ENCODE data around the gene NUMBL. TPM values are rescaled to one million over a fixed set of nuclear protein-coding genes. Genes with fewer than 3 reads are reported as not detected.

Gene NUMBL
- total RNA-seq, 4 donors from 2014 or later: 35.8 to 60.6 (median 49.1) TPM

- peak; percentile 52 for ATAC-seq
- Histone ChIP-seq H3K27me3 (no peaks in the 10 kb centered on the region), H3K27ac (peak overlapping the region in 3 of 4 donors; percentile 88 to 95 (median 94)), H3K36me3 (peaks cover 0 to 53% of the 10 kb centered on the region in 2 donors), H3K4me1 (peaks cover 0 to 51% (median 17%) of the 10 kb centered on the region in 3 donors), H3K4me3 (peak overlapping the region in 1 of 2 donors; percentile 94), H3K9me3 (no peaks in the 10 kb centered on the region)
- TF ChIP-seq EP300 (IDR thresholded peaks at IDR 0.05) (no peak), POLR2AphosphoS5 (IDR thresholded peaks at IDR 0.05) (peak; percentile 42)
- WGBS, 2 donors (ENCODE audit: low coverage in 1 of 2): 18 to 60% methylated on average over 3 to 4 of the region's 12 CpGs
Measured at GRCh38 chr19:40687525-40688016, 2.9 kb downstream of the NUMBL start.

- Histone ChIP-seq H3K9me3 (no peaks in the 10 kb centered on the region), H3K27ac (peak overlapping the region in 3 of 4 donors; percentile 88 to 95 (median 94)), H3K27me3 (no peaks in the 10 kb centered on the region), H3K36me3 (peaks cover 0 to 54% of the 10 kb centered on the region in 2 donors), H3K4me1 (peaks cover 0 to 49% (median 17%) of the 10 kb centered on the region in 3 donors), H3K4me3 (no peak overlapping the region)
- no peak for TF ChIP-seq EP300 (IDR thresholded peaks at IDR 0.05)
- WGBS, 2 donors (ENCODE audit: low coverage in 1 of 2): 51 to 80% methylated on average over 3 to 4 of the region's 14 CpGs
- no peak for ATAC-seq
Measured at GRCh38 chr19:40686882-40687524, 3.4 kb downstream of the NUMBL start.

GRCh38 chr19:40685563-40685962, 4.9 kb downstream of the NUMBL start:
- H3K36me3 ChIP-seq: peaks cover 0 to 66% of the 10 kb centered on the region in 2 donors
- no peak for ATAC-seq
- no peak overlapping the region for H3K27ac ChIP-seq
- peaks cover 0 to 36% (median 8%) of the 10 kb centered on the region in 3 donors for H3K4me1 ChIP-seq
- 57 to 68% methylated on average over 4 of the region's 6 CpGs for WGBS, 2 donors (ENCODE audit: low coverage in 1 of 2)
- TF ChIP-seq POLR2A (IDR thresholded peaks at IDR 0.05) (no peak), EP300 (IDR thresholded peaks at IDR 0.05) (no peak), POLR2AphosphoS5 (IDR thresholded peaks at IDR 0.05) (no peak)
- TF ChIP-seq, protein P1, sequence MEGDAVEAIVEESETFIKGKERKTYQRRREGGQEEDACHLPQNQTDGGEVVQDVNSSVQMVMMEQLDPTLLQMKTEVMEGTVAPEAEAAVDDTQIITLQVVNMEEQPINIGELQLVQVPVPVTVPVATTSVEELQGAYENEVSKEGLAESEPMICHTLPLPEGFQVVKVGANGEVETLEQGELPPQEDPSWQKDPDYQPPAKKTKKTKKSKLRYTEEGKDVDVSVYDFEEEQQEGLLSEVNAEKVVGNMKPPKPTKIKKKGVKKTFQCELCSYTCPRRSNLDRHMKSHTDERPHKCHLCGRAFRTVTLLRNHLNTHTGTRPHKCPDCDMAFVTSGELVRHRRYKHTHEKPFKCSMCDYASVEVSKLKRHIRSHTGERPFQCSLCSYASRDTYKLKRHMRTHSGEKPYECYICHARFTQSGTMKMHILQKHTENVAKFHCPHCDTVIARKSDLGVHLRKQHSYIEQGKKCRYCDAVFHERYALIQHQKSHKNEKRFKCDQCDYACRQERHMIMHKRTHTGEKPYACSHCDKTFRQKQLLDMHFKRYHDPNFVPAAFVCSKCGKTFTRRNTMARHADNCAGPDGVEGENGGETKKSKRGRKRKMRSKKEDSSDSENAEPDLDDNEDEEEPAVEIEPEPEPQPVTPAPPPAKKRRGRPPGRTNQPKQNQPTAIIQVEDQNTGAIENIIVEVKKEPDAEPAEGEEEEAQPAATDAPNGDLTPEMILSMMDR (IDR thresholded peaks at IDR 0.05): no peak
- H3K9me3 ChIP-seq: no peaks in the 10 kb centered on the region
- no peak overlapping the region for H3K4me3 ChIP-seq
- H3K27me3 ChIP-seq: no peaks in the 10 kb centered on the region

DNA sequence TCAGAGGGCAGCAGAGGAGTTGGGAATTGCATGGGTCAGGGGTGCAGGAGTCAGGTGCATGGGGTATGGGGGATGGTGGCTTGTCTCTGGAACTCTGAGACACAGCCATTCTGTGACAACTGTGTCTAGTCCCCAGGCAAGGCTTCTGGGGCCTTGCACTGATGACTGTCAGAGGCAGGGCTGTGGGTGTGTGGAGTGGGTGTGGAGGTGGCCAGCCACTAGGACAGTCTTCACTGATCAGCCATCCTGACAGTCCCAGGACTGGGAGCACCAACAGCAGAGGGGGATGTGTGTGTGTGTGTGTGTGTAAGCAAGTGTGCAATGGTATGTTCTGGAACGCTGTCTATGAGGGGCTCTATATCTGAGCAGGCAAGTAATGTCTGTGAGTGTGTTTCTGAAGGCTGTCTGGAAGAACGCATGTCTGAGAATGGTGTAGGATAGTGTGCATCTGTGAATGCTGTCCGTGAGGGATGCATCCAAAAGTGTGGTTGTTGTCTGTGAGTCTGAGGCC, 5.4 kb downstream of the NUMBL start:
- no peak for ATAC-seq
- no peak overlapping the region for H3K27ac ChIP-seq
- peaks cover 0 to 71% of the 10 kb centered on the region in 2 donors for H3K36me3 ChIP-seq
- peaks cover 0 to 34% (median 8%) of the 10 kb centered on the region in 3 donors for H3K4me1 ChIP-seq
- H3K9me3 ChIP-seq: no peaks in the 10 kb centered on the region
- WGBS, 2 donors (ENCODE audit: low coverage in 1 of 2): 50 to 75% methylated on average over 2 to 3 of the region's 3 CpGs
- TF ChIP-seq POLR2AphosphoS5 (IDR thresholded peaks at IDR 0.05): no peak
- TF ChIP-seq, protein P1 (IDR thresholded peaks at IDR 0.05): no peak
- H3K4me3 ChIP-seq: no peak overlapping the region
- H3K27me3 ChIP-seq: no peaks in the 10 kb centered on the region

DNA sequence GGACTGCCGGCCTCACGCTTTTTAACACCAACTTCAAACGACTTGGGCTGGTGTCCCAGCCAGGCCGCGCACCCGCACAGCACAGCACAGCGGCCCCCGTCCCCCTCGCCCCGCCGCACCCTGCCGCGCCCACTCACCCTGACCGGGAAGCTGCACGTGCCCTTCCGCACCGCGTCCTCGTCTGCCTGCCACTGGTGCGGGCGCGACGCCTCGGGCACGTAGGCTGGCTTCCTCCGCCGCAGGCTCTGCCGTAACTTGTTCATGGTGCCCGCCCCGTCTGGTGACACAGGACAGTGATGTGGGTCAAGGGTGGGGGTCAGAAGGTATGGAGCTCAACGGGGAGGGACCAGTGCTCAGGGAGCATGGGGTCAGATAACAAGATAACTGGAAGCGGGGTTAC, 6.2 kb downstream of the NUMBL start:
- WGBS, 2 donors (ENCODE audit: low coverage in 1 of 2): 83 to 92% methylated on average over 1 to 11 of the region's 32 CpGs
- no peaks in the 10 kb centered on the region for H3K9me3 ChIP-seq
- H3K4me1 ChIP-seq: peaks cover 0 to 26% (median 4%) of the 10 kb centered on the region in 3 donors
- no peak overlapping the region for H3K27ac ChIP-seq
- peaks cover 0 to 79% of the 10 kb centered on the region in 2 donors for H3K36me3 ChIP-seq
- ATAC-seq: no peak
- no peak for TF ChIP-seq POLR2A (IDR thresholded peaks at IDR 0.05)
- TF ChIP-seq, protein P1 (IDR thresholded peaks at IDR 0.05): no peak
- no peak for TF ChIP-seq POLR2AphosphoS5 (IDR thresholded peaks at IDR 0.05)
- TF ChIP-seq EP300 (IDR thresholded peaks at IDR 0.05): no peak
- H3K27me3 ChIP-seq: no peaks in the 10 kb centered on the region
- H3K4me3 ChIP-seq: no peak overlapping the region

GRCh38 chr19:40683437-40683836, 7.0 kb downstream of the NUMBL start:
- 73 to 91% methylated on average over 8 to 9 of the region's 9 CpGs for WGBS, 2 donors (ENCODE audit: low coverage in 1 of 2)
- ATAC-seq: no peak
- Histone ChIP-seq H3K36me3 (peaks cover 0 to 87% of the 10 kb centered on the region in 2 donors), H3K27me3 (no peaks in the 10 kb centered on the region), H3K9me3 (no peaks in the 10 kb centered on the region), H3K4me1 (peaks cover 0 to 18% (median 0%) of the 10 kb centered on the region in 3 donors), H3K4me3 (no peak overlapping the region), H3K27ac (no peak overlapping the region)
- no peak for TF ChIP-seq EP300 (IDR thresholded peaks at IDR 0.05)
- TF ChIP-seq POLR2A (IDR thresholded peaks at IDR 0.05): no peak
- TF ChIP-seq POLR2AphosphoS5 (IDR thresholded peaks at IDR 0.05): no peak
- TF ChIP-seq, protein P1 (IDR thresholded peaks at IDR 0.05): no peak

Measured in gastroesophageal sphincter (tissue), 4 donors.